Right lobe of liver (tissue), 4 donors: ENCODE results near the gene C18orf63.

ENCODE experiments used
- POLR2A ChIP-seq: fragments of 450-650 bp; IDR thresholded peaks from one replicate; pipeline ENCODE4 v1.6.1; 2017; ENCODE audit warnings: antibody characterized with exemption, mild to moderate bottlenecking
- TF ChIP-seq, protein P1 (sequence below), 4 donors: fragments of 200-600 bp in 3 of 4; fragments of 450-650 bp in 1 of 4; IDR thresholded peaks; one replicate each; pipeline versions ENCODE4 v1.5.1 to v1.8.0; 2016 to 2022; ENCODE audit warnings: antibody characterized with exemption in 4 of 4, mild to moderate bottlenecking in 2 of 4
- donor health status: DM: no; HTN: no; CAD: no.
- donor health status: DM: no; HTN: no; CAD: no.
- donor health status: DM: no; HTN: yes; CAD: no.

DNA sequence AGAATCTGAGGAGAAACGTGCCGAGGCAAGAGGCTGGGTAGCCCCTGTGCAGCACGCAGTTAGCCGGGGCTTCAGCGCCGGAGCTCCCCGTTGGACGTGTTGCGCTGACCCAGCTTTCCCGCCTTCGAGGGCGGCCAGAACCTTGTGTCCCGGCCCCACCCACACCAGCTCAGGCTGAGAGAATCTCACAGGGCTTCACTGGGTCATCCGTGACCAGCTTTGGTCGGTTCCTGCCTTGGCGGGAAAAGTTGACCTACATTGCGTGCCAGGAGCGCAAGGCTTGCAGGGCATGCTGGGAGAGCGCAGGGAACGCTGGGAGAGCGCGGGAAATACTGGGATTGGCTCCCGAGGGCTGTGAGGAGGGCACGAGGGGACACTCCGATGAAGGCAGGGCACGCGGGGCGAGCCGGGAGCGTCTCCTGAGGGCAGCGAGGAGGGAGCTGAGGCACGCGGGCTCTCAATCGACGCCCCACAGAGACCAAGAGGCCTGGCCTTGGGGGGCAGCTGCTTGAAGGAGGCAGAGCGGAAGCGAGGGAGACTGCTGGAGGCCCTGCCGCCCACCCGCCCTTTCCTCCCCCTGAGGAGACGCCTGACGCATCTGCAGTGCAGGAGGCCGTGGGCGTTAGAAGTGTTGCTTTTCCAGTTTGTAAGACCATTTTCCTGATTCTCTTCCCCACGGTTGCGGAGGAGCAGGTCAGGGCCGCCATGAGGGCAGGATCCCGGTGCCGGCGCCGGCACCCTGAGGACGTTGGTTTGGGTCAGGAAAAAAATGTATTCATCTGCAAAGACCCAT is at the start of gene C18orf63:
- TF ChIP-seq, protein P1, sequence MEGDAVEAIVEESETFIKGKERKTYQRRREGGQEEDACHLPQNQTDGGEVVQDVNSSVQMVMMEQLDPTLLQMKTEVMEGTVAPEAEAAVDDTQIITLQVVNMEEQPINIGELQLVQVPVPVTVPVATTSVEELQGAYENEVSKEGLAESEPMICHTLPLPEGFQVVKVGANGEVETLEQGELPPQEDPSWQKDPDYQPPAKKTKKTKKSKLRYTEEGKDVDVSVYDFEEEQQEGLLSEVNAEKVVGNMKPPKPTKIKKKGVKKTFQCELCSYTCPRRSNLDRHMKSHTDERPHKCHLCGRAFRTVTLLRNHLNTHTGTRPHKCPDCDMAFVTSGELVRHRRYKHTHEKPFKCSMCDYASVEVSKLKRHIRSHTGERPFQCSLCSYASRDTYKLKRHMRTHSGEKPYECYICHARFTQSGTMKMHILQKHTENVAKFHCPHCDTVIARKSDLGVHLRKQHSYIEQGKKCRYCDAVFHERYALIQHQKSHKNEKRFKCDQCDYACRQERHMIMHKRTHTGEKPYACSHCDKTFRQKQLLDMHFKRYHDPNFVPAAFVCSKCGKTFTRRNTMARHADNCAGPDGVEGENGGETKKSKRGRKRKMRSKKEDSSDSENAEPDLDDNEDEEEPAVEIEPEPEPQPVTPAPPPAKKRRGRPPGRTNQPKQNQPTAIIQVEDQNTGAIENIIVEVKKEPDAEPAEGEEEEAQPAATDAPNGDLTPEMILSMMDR (IDR thresholded peaks at IDR 0.05), result no peak
- no peak for TF ChIP-seq POLR2A
